Astrocyte of the cerebellum (primary cell): Measurements from ENCODE around the gene PRKCQ.

Experiments used
- DNase-seq: peaks from one replicate; pipeline ENCODE4 v3.0.0-alpha.2; 2011; ENCODE audit warnings: low read depth
- H3K4me3 ChIP-seq: 2 replicates; pipeline ENCODE4 v1.5.1; 2011; ENCODE audit warnings: mild to moderate bottlenecking, low read depth, low read length, moderate library complexity
- CTCF ChIP-seq: IDR thresholded peaks from 2 replicates; pipeline ENCODE4 v1.5.1; 2012; ENCODE audit warnings: low read length, low read depth, moderate library complexity, mild to moderate bottlenecking; ENCODE audit errors: missing control alignments
- in situ Hi-C: cut with HindIII; loops from 2 replicates; pipeline ENCODE4 v1.10.0; 2017; ENCODE audit warnings: low sequenced_read_pairs

The PRKCQ gene

DNA sequence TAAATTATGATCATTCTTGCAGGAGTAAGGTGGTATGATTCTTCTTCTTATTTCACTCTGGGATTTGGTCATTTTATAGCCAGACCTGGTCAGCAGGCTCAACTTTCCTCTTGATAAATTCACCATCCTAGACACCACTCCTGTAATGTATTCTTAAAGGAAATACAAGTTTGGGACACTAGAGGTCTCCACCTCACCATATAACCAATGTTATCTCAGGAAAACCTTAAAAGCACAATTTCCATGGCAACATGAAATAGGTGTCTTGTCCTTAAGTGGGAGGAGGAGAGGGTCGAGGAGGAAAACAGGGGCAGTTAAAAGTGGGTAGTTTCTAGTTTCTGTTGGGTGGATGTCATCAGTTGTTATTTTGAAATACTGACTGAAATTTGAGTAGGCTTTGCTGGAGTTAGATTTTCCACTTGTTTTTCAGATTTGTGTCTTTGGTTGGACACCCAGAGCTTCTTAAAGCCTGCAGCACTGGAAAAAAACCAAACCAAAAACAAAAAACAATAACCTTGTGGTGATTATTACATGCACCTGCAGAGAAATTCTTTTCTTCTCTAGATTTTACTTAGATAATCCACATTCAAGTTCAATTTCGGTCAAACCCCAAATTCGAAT is 163.1 kb downstream of the PRKCQ start:
- peak; percentile 34 for DNase-seq
- peak; percentile 61 for TF ChIP-seq CTCF
- H3K4me3 ChIP-seq = no peak overlapping the region
- in situ Hi-C loops = no loop called here

- in situ Hi-C loops = no loop called here
- DNase-seq = no peak
- no peak for TF ChIP-seq CTCF
- H3K4me3 ChIP-seq = no peak overlapping the region
These were observed 168.6 kb downstream of the PRKCQ start for GRCh38 chr10:6411436-6411835.

- no peak for DNase-seq
- in situ Hi-C loops = no loop called here
- TF ChIP-seq CTCF = no peak
- no peak overlapping the region for H3K4me3 ChIP-seq
These were observed 169.2 kb downstream of the PRKCQ start for GRCh38 chr10:6410830-6411229.

DNA sequence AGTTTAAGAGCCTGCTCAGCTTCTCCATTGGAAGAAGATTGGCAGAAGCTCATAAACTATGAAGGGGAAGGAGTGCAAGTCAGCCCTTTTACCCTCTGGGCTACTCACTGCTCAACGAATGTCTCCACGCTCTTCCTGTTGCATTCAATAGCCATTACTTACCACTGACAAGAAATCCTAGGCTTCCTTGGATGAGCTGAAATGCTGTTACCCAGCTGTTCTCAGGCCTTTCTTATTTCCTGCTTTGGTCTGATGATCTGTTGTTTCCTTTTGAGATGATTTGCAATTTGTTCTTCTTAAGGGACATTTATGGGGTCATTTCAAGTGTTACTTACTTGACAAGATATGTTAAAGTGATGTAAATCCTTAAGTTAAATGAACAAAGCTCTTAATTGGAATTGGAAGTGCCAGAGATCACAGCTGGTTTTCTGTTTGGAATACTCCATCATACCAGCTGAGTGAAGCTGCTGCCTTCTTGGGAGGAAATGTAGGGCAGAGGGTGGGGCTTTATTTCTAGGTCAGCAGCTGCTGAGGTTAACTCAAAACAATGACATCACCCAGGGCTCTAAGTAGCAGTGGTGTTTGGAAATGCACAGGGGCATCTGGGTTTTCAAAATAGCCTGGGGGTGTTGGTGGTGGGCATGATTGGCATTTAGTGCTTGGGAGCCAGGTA is 170.0 kb downstream of the PRKCQ start:
- TF ChIP-seq CTCF = no peak
- no peak for DNase-seq
- in situ Hi-C loops = no loop called here
- H3K4me3 ChIP-seq = no peak overlapping the region

DNA sequence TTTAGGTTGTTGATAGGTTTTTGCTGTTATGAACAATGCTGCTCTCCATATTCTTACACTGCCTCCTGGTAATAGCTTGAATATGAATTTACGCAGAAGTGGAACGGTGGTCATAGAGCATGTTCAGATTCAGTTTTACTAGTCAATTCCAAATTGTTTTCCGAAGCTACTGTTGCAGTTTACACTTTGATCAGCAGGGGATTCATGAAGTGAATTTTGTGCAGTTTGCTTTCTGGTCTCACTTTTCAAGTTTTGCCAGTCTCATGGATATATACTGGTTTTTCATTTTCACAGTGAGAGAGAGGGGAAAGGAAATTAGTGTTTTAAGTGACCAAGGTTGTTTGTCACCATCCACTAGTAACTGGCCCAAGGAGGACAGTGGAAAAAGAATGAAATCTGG is 171.3 kb downstream of the PRKCQ start:
- DNase-seq = no peak
- in situ Hi-C loops = no loop called here
- no peak overlapping the region for H3K4me3 ChIP-seq
- peak; percentile 31 for TF ChIP-seq CTCF

- in situ Hi-C loops = no loop called here
- TF ChIP-seq CTCF = no peak
- no peak for DNase-seq
- H3K4me3 ChIP-seq = no peak overlapping the region
These were observed 172.9 kb downstream of the PRKCQ start for GRCh38 chr10:6407034-6407721.
